Epithelial cell of prostate (primary cell): ENCODE data around the gene ARHGEF16.

ENCODE experiments used
- DNase-seq: peaks from one replicate; pipeline ENCODE4 v3.0.0-alpha.2; 2011; ENCODE audit warnings: low read depth, low spot score
- H3K27ac ChIP-seq: fragments of 450-650 bp; 2 replicates; pipeline ENCODE4 v1.5.1; 2017; ENCODE audit warnings: mild to moderate bottlenecking

ARHGEF16 gene

GRCh38 chr1:3420218-3420951, 34.1 kb upstream of the ARHGEF16 start:
- no peak for DNase-seq

DNA sequence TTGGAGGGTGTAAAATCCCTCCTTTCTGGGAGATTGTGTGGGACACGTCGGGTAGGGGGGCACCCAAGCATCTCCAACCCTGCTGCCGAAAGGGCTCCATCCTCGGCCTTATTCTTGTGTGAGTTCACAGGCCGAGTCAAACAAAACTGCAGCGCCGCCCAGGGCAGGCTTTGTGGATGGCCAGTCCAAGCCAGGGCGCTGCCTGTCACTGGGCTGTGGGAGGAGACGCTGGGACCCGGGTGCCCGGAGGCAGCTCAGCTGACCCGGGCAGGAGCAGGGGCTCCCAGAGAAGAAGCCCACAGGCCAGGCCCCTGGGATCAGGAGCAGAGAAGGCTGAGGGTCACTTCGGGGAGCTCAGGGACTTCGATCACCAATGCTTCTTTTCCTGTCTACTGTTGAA, 31.8 kb upstream of the ARHGEF16 start:
- no peak for DNase-seq
- H3K27ac ChIP-seq: no peak overlapping the region

More at GRCh38 chr1:3420218-3420951, 34.1 kb upstream of the ARHGEF16 start:
- H3K27ac ChIP-seq: no peak overlapping the region

DNA sequence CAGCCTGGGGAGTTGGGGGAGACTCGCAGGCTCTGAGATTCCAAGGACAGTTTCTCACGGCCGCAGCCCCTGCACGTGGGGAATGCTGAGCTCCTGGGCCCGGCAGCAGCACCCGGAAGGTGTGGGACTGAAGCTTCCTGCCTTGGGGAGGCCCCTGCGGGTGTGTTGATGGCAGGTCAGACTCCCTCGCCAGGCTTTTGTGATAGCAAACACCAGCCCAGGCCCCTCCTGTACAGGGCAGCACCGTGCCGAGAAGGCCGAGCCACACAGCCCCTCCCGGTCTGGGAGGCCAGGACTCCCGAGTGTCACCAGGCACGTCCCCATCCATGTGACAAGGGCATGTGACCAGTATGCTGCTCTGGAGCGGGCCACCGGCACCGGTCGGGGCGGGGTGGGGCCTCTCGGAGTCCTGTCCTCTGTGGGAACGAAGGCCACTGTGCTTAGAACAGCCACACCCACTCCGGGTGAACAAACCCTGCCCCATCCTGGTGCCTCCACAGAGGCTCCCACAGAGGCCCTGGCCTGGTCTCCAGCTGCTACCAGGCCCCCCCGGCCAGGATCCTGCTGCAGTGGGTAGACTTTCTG, 31.1 kb upstream of the ARHGEF16 start:
- H3K27ac ChIP-seq: no peak overlapping the region
- DNase-seq: no peak

DNA sequence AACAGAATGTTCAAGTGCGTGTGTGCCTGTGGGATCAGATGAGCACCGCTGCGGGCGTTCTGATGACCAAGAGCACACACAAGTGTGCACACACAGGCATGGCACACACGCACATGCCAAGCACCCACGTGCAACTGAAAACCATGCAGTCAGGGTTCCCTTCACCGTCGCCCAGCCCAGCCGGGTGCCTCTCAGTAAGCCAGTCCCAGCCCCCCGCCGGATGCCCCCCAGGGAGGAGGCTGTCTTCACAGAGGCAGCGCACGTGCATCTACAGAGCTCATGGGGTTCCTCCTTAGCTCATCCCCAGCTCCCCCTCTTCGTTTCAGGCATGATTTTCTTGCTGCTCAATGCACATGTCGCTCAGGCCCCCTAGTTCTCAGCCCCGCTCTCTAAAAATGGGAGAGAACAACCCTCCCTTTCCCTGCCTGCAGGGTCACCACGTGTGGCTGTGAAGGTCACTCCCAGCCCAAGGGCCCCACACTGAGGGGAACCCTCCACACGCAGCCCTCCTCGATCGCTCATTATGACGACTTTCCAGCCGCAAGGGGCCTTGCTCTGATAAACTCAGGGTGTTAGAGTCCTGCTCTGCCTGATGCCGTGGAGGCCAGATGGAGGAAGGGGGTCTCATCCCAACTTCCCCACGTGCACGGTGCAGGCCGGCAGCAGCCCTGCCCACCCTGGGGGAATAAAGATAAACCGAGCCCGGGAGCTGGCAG, 30.4 kb upstream of the ARHGEF16 start:
- DNase-seq: no peak
- H3K27ac ChIP-seq: no peak overlapping the region

DNA sequence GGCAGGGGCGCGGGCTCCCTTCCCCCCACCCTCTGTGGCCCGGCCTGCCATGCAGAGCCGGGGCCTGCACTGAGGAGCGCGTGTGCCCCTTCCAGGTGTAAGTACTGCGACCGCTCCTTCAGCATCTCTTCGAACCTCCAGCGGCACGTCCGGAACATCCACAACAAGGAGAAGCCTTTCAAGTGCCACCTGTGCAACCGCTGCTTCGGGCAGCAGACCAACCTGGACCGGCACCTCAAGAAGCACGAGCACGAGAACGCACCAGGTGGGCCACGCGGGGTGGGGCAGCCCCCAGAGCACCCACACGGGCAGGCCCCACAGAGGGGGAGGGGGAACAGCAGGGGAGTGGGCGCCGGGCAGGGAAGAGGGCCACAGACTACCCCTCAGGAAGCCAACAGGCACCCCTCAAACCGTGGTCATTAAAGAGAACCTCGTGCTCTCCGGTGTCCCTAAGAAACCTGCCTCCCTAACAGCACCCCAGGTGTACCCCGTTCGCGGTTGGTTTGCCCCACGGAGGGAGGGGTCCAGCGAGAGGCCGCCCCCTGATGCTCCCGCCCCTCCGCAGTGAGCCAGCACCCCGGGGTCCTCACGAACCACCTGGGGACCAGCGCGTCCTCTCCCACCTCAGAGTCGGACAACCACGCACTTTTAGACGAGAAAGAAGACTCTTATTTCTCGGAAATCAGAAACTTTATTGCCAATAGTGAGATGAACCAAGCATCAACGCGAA, 28.8 kb upstream of the ARHGEF16 start:
- no peak for DNase-seq
- no peak overlapping the region for H3K27ac ChIP-seq

DNA sequence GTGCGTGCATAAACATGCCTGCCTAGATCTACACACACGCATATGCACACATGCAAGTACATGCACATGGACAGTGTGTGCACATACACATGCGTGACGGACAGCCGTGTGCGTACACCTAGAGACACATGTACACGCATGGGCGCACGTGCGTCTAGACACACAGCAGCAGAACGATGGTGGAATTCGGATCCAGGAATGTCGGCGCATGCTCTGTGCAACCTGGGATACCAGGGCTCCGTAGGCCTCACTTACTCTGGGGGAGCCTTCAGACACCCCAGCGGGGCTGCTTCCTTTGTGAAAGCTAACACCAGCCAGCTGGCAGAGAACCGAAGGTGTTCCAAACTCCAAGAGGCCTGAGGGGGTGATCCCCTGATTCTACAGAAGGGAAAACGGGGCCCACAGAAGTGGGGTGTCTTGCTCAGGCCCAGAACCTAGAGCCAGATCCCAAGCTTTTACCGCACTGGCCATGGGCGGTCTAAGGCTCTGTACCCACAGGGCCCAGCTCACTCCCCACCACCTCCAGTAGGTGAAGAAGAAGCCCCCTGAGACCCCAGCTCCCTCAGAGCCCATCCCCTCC, 27.4 kb upstream of the ARHGEF16 start:
- no peak for DNase-seq
- no peak overlapping the region for H3K27ac ChIP-seq

DNA sequence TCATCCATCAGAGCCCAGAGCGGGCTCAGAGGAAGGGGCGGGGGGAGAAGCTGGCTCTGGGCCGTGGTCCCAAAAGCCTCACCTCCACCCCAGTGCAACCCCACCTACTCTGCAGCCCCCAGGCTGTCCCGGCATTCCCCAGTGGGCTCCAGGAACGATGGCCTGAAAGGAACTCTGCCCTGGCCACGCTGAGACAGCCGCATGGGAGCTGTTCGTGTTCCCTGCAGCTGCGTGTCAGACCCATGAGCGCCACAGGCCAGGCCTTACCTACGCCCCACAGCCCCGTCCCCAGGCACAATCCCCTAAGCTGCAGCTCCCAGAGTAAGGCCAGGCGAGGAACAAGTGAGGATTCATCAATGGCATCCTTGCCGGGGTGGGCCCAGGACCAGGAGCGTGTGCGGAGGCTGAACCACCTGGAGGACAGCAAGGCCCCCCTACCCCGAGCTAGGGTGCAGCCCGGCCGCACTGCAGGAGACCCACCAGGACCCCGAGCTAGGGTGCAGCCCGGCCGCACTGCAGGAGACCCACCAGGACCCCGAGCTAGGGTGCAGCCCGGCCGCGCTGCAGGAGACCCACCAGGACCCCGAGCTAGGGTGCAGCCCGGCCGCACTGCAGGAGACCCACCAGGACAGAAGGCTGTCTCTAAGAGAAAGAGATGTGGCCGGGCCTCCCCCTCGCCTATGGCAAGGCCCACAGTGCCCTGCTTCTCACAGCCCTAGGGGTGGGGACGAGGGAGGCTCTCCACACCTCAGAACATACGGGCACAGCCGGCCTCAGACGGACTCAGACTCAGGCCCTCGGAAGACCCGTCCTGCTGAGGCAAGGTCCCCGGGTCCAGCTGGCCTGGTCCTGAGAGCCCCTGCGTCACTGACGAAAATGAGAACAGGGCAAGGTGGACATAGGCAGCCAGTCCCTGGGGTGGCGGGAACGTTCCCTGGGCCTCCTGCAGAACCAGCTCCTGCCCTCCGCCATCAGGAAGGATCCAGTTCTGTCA, 26.5 kb upstream of the ARHGEF16 start:
- DNase-seq: no peak
- H3K27ac ChIP-seq: no peak overlapping the region

DNA sequence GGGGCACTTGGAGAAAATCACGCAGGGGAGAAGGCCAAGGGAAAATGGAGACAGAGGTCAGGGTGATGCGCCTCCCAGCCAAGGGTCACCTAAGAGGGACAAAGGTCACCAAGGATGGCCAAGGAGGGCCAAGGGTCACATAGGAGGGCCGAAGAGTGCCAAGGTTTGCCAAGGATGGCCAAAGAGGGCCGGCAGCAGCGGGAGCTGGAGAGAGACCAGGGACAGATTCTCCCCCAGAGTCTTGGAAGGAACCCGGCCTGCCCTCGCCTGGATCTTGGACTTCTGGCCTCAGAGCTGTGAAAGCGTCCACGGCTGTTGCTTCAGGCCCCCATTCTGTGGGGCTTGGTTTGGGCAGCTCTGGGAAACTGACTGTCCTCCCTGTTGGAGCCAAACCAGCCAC, 25.6 kb upstream of the ARHGEF16 start:
- DNase-seq: no peak
- H3K27ac ChIP-seq: no peak overlapping the region

DNA sequence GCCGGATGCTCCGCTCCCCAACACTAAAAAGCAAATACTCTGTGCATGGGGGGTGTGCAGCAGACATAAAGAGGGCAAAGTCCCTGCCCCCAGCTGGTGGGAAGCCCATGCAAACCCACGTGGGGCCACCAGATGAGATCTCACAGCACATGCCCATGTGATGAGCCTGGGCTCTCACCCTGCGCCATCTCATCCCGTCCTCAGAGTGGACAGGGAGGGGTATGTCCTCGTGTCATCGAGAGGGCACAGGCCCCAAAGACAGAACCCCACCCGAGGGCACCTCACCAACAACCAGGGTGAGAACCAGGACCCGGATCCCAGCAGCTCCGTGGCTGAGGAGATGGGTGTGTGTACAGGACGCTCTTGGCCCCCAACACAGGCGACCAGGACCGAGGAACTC, 25.1 kb upstream of the ARHGEF16 start:
- DNase-seq: no peak
- no peak overlapping the region for H3K27ac ChIP-seq

GRCh38 chr1:3429766-3430165, 24.7 kb upstream of the ARHGEF16 start:
- DNase-seq: no peak
- H3K27ac ChIP-seq: no peak overlapping the region

DNA sequence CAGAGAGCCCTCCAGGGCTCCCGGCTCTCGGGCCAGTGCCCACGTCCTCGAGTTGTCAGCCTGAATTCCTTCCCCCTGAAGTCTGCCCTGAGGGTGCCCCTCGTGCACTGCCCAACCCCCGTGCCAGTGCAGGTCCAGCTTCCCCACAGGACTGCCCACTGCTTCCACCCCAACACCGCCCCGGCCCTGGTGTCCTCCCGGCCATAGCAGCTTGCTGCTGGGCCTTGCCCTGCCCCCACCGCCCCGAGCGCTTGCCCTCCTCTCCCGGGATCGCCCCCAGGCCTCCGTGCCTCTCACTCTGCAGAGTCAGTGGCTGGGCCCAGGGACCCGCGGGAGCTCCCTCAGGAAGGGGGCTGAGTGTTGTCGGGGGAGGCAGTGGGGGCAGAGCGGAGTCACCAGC, 24.1 kb upstream of the ARHGEF16 start:
- no peak overlapping the region for H3K27ac ChIP-seq
- DNase-seq: no peak

DNA sequence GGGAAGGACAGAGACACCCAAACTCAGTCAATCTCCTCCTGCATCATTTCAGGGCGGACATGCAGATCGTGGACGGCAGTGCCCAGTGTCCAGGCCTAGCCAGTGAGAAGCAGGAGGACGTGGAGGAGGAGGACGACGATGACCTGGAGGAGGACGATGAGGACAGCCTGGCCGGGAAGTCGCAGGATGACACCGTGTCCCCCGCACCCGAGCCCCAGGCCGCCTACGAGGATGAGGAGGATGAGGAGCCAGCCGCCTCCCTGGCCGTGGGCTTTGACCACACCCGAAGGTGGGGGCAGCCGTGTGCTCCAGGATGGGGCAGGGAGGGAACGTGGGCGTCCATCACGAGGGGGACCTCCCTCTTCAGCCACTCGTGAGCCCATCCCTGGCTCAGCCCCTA, 23.6 kb upstream of the ARHGEF16 start:
- H3K27ac ChIP-seq: no peak overlapping the region
- DNase-seq: no peak

GRCh38 chr1:3431266-3431665, 23.2 kb upstream of the ARHGEF16 start:
- DNase-seq: no peak
- H3K27ac ChIP-seq: no peak overlapping the region

DNA sequence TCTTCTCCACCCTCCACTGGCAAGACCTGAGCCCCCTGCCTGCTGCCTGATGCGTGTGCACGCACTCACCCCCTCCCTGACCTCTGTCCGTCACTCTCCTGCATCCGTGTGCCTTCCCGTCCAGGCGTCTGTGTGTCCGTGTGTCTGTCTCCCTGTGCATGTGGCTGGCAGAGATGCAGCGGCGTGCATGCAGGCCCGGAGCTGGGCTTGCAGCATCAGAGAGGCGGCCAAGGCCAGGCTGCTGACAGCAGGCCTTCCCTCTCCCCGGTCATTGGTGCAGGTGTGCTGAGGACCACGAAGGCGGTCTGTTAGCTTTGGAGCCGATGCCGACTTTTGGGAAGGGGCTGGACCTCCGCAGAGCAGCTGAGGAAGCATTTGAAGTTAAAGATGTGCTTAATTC, 22.8 kb upstream of the ARHGEF16 start:
- DNase-seq: no peak
- H3K27ac ChIP-seq: no peak overlapping the region

GRCh38 chr1:3432306-3432705, 22.2 kb upstream of the ARHGEF16 start:
- H3K27ac ChIP-seq: no peak overlapping the region
- no peak for DNase-seq

GRCh38 chr1:3433076-3433475, 21.4 kb upstream of the ARHGEF16 start:
- H3K27ac ChIP-seq: no peak overlapping the region
- DNase-seq: no peak

DNA sequence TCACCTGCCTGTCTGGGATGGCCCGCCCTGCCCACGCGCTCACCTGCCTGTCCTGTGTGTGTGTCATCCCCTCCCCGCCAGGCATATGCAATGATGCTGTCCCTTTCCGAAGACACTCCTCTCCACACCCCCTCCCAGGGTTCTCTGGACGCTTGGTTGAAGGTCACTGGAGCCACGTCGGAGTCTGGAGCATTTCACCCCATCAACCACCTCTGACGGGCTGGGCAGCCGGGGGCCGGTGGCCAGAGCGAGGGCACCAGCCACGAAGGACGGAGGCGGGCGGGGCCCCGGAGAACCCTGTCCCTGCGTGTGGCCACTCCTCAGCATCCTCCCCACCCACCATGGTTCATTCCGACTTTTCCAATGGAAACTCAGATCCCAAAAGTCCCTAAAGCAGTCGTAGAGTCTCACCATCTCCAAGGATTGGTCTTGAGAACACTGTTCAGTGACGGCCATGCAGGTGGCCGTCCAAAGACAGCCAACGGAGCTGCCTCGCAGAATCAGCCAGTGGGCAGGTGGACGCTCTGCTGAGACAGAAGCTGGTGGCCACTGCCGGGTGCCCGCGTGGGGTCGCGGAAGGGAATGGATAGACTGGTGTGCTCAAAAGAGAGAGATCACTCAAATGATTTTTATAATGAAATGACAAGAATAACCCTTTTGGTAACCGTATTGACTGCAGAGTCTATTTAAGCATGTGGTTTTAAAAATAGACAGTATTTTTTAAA, 20.7 kb upstream of the ARHGEF16 start:
- no peak overlapping the region for H3K27ac ChIP-seq
- no peak for DNase-seq

GRCh38 chr1:3434406-3435110, 19.9 kb upstream of the ARHGEF16 start:
- DNase-seq: no peak
- no peak overlapping the region for H3K27ac ChIP-seq
